Right cardiac atrium (tissue), 5 donors: Measurements from ENCODE around the gene TOMM22. TPM values are rescaled to one million over a fixed set of nuclear protein-coding genes. Genes with fewer than 3 reads are reported as not detected.
"Not testable (repeated sequence)": the region's sequence is repeated elsewhere in the genome, so short reads cannot be mapped to it uniquely, and the experiment has no call there.

Experiments used
- ATAC-seq, 2 donors: fragments of 200-7000 bp; cut with Tn5 transposase; one replicate each; pipeline versions ENCODE4 v1.8.0 to v1.9.1; 2020; ENCODE audit warnings: moderate library complexity in 2 of 2, mild to moderate bottlenecking in 1 of 2
- DNase-seq, 3 donors: peaks; one replicate each; pipeline ENCODE4 v3.0.0-alpha.2; 2020
- H3K27ac ChIP-seq: one replicate; pipeline ENCODE4 v1.5.1; 2013; ENCODE audit warnings: mild to moderate bottlenecking, low read length, control low read depth, moderate library complexity
- H3K27me3 ChIP-seq: one replicate; pipeline ENCODE4 v1.6.1; 2013; ENCODE audit not compliant: control insufficient read depth, insufficient read depth
- H3K4me1 ChIP-seq: one replicate; pipeline ENCODE4 v1.6.1; 2013; ENCODE audit warnings: low read length; ENCODE audit not compliant: control insufficient read depth, insufficient read depth
- H3K4me3 ChIP-seq: one replicate; pipeline ENCODE4 v1.5.1; 2013; ENCODE audit warnings: low read length, control low read depth
- H3K9me3 ChIP-seq: one replicate; pipeline ENCODE4 v1.6.1; 2013; ENCODE audit warnings: low read length; ENCODE audit not compliant: control insufficient read depth
- WGBS: extraction: QIAGEN DNeasy Blood & Tissue Kit; methylation state at CpG from one replicate; pipeline ENCODE4 v1.1.7; 2013; 5-methylcytosine and 5-hydroxymethylcytosine counted together
- intact Hi-C, 4 donors: fragments of 100-400 bp; cut with DNase I; formaldehyde crosslinking; loops; one replicate each; pipeline versions ENCODE4 v1.11.0 to v1.14.0; 2022 to 2023
- long read RNA-seq, 4 donors: library from polyadenylated mRNA; unstranded; transcript quantifications; one replicate each; pipeline ENCODE4 v2.0.0, GENCODE V29; 2020 to 2021
- polyA plus RNA-seq: library from polyadenylated mRNA; stranded (reverse); fragments of 200-250 nt; gene quantifications from one replicate; pipeline ENCODE4 v1.2.3, GENCODE V29; 2013
- total RNA-seq, 4 donors: library from RNA; stranded (reverse); fragmentation: NEBNext Ultra II Directional; extraction: Animal tissue kit (Norgen Biotek cat#: 25700); gene quantifications; one replicate each; pipeline ENCODE4 v1.2.1, GENCODE V29; 2021
- donor health status: healthy with polysubstance abuse.
- donor health status: DM: no; HTN: yes; CAD: no.
- donor health status: DM: no; HTN: no; CAD: no.
- donor health status: DM: no; HTN: yes; CAD: no; lungs with severe emphysema.
- donor health status: DM: yes; HTN: yes; CAD: no.

The TOMM22 gene
- total RNA-seq (10 to 100 TPM; 57.8 to 67.3 (median 59.9) TPM), polyA plus RNA-seq (41.0 TPM)
- long read RNA-seq, donor 1, transcript TOMM22-201 (4 exons, 2,040 nt) = major isoform, 49 of 51 reads
- long read RNA-seq, donor 1, partial matches to known transcripts = 0 of 51 reads
- long read RNA-seq, donor 1, other reads (novel, unspliced or antisense) = 2 of 51 reads
- long read RNA-seq, donor 2, transcript TOMM22-201 (4 exons, 2,040 nt) = major isoform, 36 of 38 reads
- long read RNA-seq, donor 2, partial matches to known transcripts = 0 of 38 reads
- long read RNA-seq, donor 2, other reads (novel, unspliced or antisense) = 2 of 38 reads
- long read RNA-seq, donor 3, transcript TOMM22-201 (4 exons, 2,040 nt) = major isoform, 87 of 97 reads
- long read RNA-seq, donor 3, partial matches to known transcripts = 0 of 97 reads
- long read RNA-seq, donor 3, other reads (novel, unspliced or antisense) = 9 of 97 reads
- long read RNA-seq, donor 4, transcript TOMM22-201 (4 exons, 2,040 nt) = major isoform, 19 of 20 reads
- long read RNA-seq, donor 4, partial matches to known transcripts = 0 of 20 reads
- long read RNA-seq, donor 4, other reads (novel, unspliced or antisense) = 1 of 20 reads

GRCh38 chr22:38681582-38682335 is at the start of gene TOMM22:
TSS of gene TOMM22 (plus strand) at chr22:38681957. CDS start at chr22:38681979, 22 bp downstream.
- Histone ChIP-seq H3K4me1 (no peaks in the 10 kb centered on the region), H3K9me3 (no peaks in the 10 kb centered on the region), H3K4me3 (peak within 1 kb of the TSS; percentile 93), H3K27ac (peak within 1 kb of the TSS; percentile 93), H3K27me3 (no peaks in the 10 kb centered on the region)
- intact Hi-C loops = no loop called here
- WGBS = under 1% methylated on average over 60 of the region's 60 CpGs
- ATAC-seq (peak; percentile 99), DNase-seq (peak; percentile 89 to 96 (median 95))

- Histone ChIP-seq H3K27me3 (no peaks in the 10 kb centered on the region), H3K27ac (no peak overlapping the region), H3K4me3 (no peak overlapping the region), H3K4me1 (no peaks in the 10 kb centered on the region), H3K9me3 (no peaks in the 10 kb centered on the region)
- 90% methylated on average over 3 of the region's 3 CpGs for WGBS
- intact Hi-C loops = no loop called here
- ATAC-seq = no peak
- no peak for DNase-seq
Observed at GRCh38 chr22:38632528-38632927, 49.2 kb upstream of the TOMM22 start.

- Histone ChIP-seq H3K4me1 (no peaks in the 10 kb centered on the region), H3K9me3 (no peaks in the 10 kb centered on the region), H3K27ac (no peak overlapping the region), H3K27me3 (no peaks in the 10 kb centered on the region), H3K4me3 (no peak overlapping the region)
- DNase-seq = no peak
- no peak for ATAC-seq
- intact Hi-C loops = no loop called here
- WGBS = 76% methylated on average over 2 of the region's 2 CpGs
Observed at GRCh38 chr22:38638216-38638615, 43.5 kb upstream of the TOMM22 start.

GRCh38 chr22:38638728-38639127 is 43.0 kb upstream of the TOMM22 start:
- Histone ChIP-seq H3K9me3 (no peaks in the 10 kb centered on the region), H3K4me3 (no peak overlapping the region), H3K4me1 (no peaks in the 10 kb centered on the region), H3K27me3 (no peaks in the 10 kb centered on the region), H3K27ac (no peak overlapping the region)
- intact Hi-C loops = no loop called here
- no peak for ATAC-seq
- no peak for DNase-seq
- 47% methylated on average over 3 of the region's 3 CpGs for WGBS

GRCh38 chr22:38641476-38642040 is 40.2 kb upstream of the TOMM22 start:
- DNase-seq (no peak), ATAC-seq (no peak)
- Histone ChIP-seq H3K27ac (no peak overlapping the region), H3K9me3 (no peaks in the 10 kb centered on the region), H3K27me3 (no peaks in the 10 kb centered on the region), H3K4me3 (no peak overlapping the region), H3K4me1 (no peaks in the 10 kb centered on the region)
- intact Hi-C loops = no loop called here
- WGBS = 93% methylated on average over 13 of the region's 13 CpGs

GRCh38 chr22:38644245-38644644 is 37.5 kb upstream of the TOMM22 start:
- H3K4me3 ChIP-seq, H3K9me3 ChIP-seq, H3K4me1 ChIP-seq, DNase-seq, H3K27ac ChIP-seq, ATAC-seq, intact Hi-C loops, H3K27me3 ChIP-seq: not testable (repeated sequence)
- 96% methylated on average over 5 of the region's 5 CpGs for WGBS

- WGBS = 95% methylated on average over 6 of the region's 6 CpGs
- H3K27me3 ChIP-seq = no peaks in the 10 kb centered on the region
- ATAC-seq = no peak
- H3K4me3 ChIP-seq = no peak overlapping the region
- no peaks in the 10 kb centered on the region for H3K4me1 ChIP-seq
- intact Hi-C loops = no loop called here
- H3K27ac ChIP-seq = no peak overlapping the region
- H3K9me3 ChIP-seq = no peaks in the 10 kb centered on the region
- no peak for DNase-seq
Observed at GRCh38 chr22:38645430-38645829, 36.3 kb upstream of the TOMM22 start.

- no peaks in the 10 kb centered on the region for H3K27me3 ChIP-seq
- H3K27ac ChIP-seq = no peak overlapping the region
- no peaks in the 10 kb centered on the region for H3K4me1 ChIP-seq
- DNase-seq (no peak), ATAC-seq (no peak)
- intact Hi-C loops = no loop called here
- no peaks in the 10 kb centered on the region for H3K9me3 ChIP-seq
- WGBS = 74% methylated on average over 5 of the region's 5 CpGs
- no peak overlapping the region for H3K4me3 ChIP-seq
Observed at GRCh38 chr22:38649841-38650522, 31.8 kb upstream of the TOMM22 start.

GRCh38 chr22:38652859-38653258 is 28.9 kb upstream of the TOMM22 start:
- intact Hi-C loops = no loop called here
- Histone ChIP-seq H3K27me3 (no peaks in the 10 kb centered on the region), H3K4me1 (peaks cover 4% of the 10 kb centered on the region), H3K9me3 (no peaks in the 10 kb centered on the region), H3K27ac (no peak overlapping the region), H3K4me3 (no peak overlapping the region)
- ATAC-seq (no peak), DNase-seq (no peak)

GRCh38 chr22:38653741-38654140 is 28.0 kb upstream of the TOMM22 start:
- WGBS = 95% methylated on average over 8 of the region's 8 CpGs

More at GRCh38 chr22:38653741-38654140, 28.0 kb upstream of the TOMM22 start:
- intact Hi-C loops = no loop called here
- Histone ChIP-seq H3K9me3 (no peaks in the 10 kb centered on the region), H3K4me1 (peaks cover 4% of the 10 kb centered on the region), H3K27ac (no peak overlapping the region), H3K4me3 (no peak overlapping the region), H3K27me3 (no peaks in the 10 kb centered on the region)
- DNase-seq = no peak
- no peak for ATAC-seq
